K562 (cell line): ENCODE results near the gene DBT. TPM values are rescaled to one million over a fixed set of nuclear protein-coding genes. Genes with fewer than 3 reads are reported as not detected.

ENCODE experiments used
- ATAC-seq: fragments of 200-7000 bp; cut with Tn5 transposase; 3 replicates; pipeline ENCODE4 v1.9.1; 2020; ENCODE audit warnings: moderate library complexity
- BruUV-seq: library from RNA; stranded (reverse); fragments of 400-500 nt; replicated peaks from 2 replicates; lab custom pipeline; 2021; lab: Mats Ljungman, UMichigan
- CTCF ChIA-PET: fragments of 300-600 bp; formaldehyde crosslinking; extraction: SDS; loops from one replicate; lab custom pipeline; 2021; ENCODE audit warnings: low intra/inter-chr PET ratio; lab: Yijun Ruan, JAX
- POLR2A ChIA-PET: fragments of 300-600, 350-650 bp; sonication (Branson Sonifier 250); formaldehyde crosslinking; extraction: SDS; loops from one replicate; lab custom pipeline; 2021; ENCODE audit warnings: antibody characterized with exemption, inconsistent platforms; lab: Yijun Ruan, JAX
- DNase-seq, 4 experiments: peaks; one replicate each; pipeline versions ENCODE4 v3.0.0 to v3.0.0-alpha.2; 2011 to 2018; ENCODE audit warnings: low spot score in 3 of 4, mixed read lengths in 3 of 4; ENCODE audit errors: extremely low read depth in 1 of 4
- FAIRE-seq: peaks from 2 replicates; lab custom pipeline; 2011; peaks lifted over from hg19 to GRCh38; lab: Jason Lieb, UNC
- H2AFZ ChIP-seq: 2 replicates; pipeline ENCODE4 v1.6.0; 2011; ENCODE audit warnings: low read depth, low read length, control low read depth, inconsistent platforms
- H3K27ac ChIP-seq: fragments of 200-600 bp; 3 replicates; pipeline ENCODE4 v1.8.0; 2011; ENCODE audit warnings: low read depth, mild to moderate bottlenecking, control low read depth, inconsistent platforms, low read length, moderate library complexity, mixed read lengths; ENCODE audit errors: extremely low read depth
- H3K27me3 ChIP-seq, 2 experiments: fragments of 300-600 bp in 1 of 2; 2 replicates in 1 of 2; 3 replicates in 1 of 2; pipeline versions ENCODE4 v1.6.0 to v1.8.0; 2011; ENCODE audit warnings: inconsistent platforms in 2 of 2, low read length in 2 of 2, mild to moderate bottlenecking in 1 of 2, mixed read lengths in 1 of 2, moderate library complexity in 1 of 2; ENCODE audit not compliant: control insufficient read depth in 2 of 2, insufficient read depth in 2 of 2
- H3K36me3 ChIP-seq: fragments of 300-600 bp; 3 replicates; pipeline ENCODE4 v1.8.0; 2011; ENCODE audit warnings: mild to moderate bottlenecking, low read length, inconsistent platforms; ENCODE audit not compliant: control insufficient read depth, insufficient read depth
- H3K4me1 ChIP-seq, 2 experiments: fragments of 200-600 bp in 1 of 2; replicated peaks in 1 of 2; 2 replicates in 1 of 2; 3 replicates in 1 of 2; pipeline versions ENCODE4 v1.5.1 to v1.8.0; 2011; ENCODE audit warnings: inconsistent platforms in 2 of 2, low read length in 2 of 2, mild to moderate bottlenecking in 1 of 2, mixed read lengths in 1 of 2, moderate library complexity in 1 of 2; ENCODE audit not compliant: control insufficient read depth in 2 of 2, insufficient read depth in 2 of 2
- H3K4me2 ChIP-seq: 2 replicates; pipeline ENCODE4 v1.6.1; 2011; ENCODE audit warnings: low read length, control low read depth, inconsistent platforms, mixed read lengths; ENCODE audit not compliant: insufficient read depth
- H3K4me3 ChIP-seq: fragments of 200-600 bp; sonication (generic), shearing (Covaris generic); 2 replicates; pipeline ENCODE4 v1.5.1; 2016; ENCODE audit warnings: control low read depth, inconsistent platforms
- H3K79me2 ChIP-seq: fragments of 200-600 bp; 3 replicates; pipeline ENCODE4 v1.8.0; 2011; ENCODE audit warnings: low read length, inconsistent platforms; ENCODE audit not compliant: control insufficient read depth, insufficient read depth
- H3K9ac ChIP-seq, 2 experiments: 2 replicates each; pipeline versions ENCODE4 v1.6.0 to v1.6.1; 2011; ENCODE audit warnings: low read depth in 2 of 2, low read length in 2 of 2, control low read depth in 1 of 2, inconsistent platforms in 1 of 2, mild to moderate bottlenecking in 1 of 2, mixed read lengths in 1 of 2; ENCODE audit not compliant: insufficient read depth in 1 of 2
- H3K9me1 ChIP-seq: one replicate; pipeline ENCODE4 v1.6.0; 2011; ENCODE audit warnings: inconsistent platforms, mild to moderate bottlenecking, low read length, moderate library complexity; ENCODE audit not compliant: control insufficient read depth, insufficient read depth
- H3K9me3 ChIP-seq: replicated peaks from 2 replicates; pipeline ENCODE4 v1.5.1; 2011; ENCODE audit warnings: low read depth, low read length, inconsistent platforms; ENCODE audit not compliant: control insufficient read depth, insufficient read depth
- H4K20me1 ChIP-seq: replicated peaks from 2 replicates; pipeline ENCODE4 v1.6.1; 2011; ENCODE audit warnings: low read length, inconsistent platforms, mixed read lengths; ENCODE audit not compliant: control insufficient read depth, insufficient read depth
- CHD1 ChIP-seq: fragments of 200-600 bp; sonication (generic); IDR thresholded peaks from one replicate; pipeline ENCODE4 v1.6.1; 2012; ENCODE audit warnings: mild to moderate bottlenecking, moderate library complexity, low read length, inconsistent platforms
- CHD2 ChIP-seq: IDR thresholded peaks from 2 replicates; pipeline ENCODE4 v1.6.1; 2011; ENCODE audit warnings: low read depth, low read length
- ETV6 ChIP-seq, 3 experiments: fragments of 150-350 bp in 1 of 3; sonication (generic) in 1 of 3; formaldehyde crosslinking in 1 of 3; IDR thresholded peaks; 2 replicates each; pipeline versions ENCODE4 v1.6.1 to v1.8.0; 2014 to 2022; ENCODE audit warnings: borderline replicate concordance in 2 of 3, low read depth in 2 of 3, antibody characterized with exemption in 1 of 3, low read length in 1 of 3, mild to moderate bottlenecking in 1 of 3, missing genetic modification reagents in 1 of 3
- EWSR1 ChIP-seq: fragments of 450-650 bp; IDR thresholded peaks from 2 replicates; pipeline ENCODE4 v1.6.1; 2018; ENCODE audit warnings: borderline replicate concordance, mild to moderate bottlenecking, low read depth, moderate library complexity; ENCODE audit not compliant: partially characterized antibody
- FOSL1 ChIP-seq: fragments of 200-800 bp; sonication (Bioruptor generic); conservative IDR thresholded peaks from 2 replicates; pipeline ENCODE4 v1.6.1; 2016; ENCODE audit warnings: missing genetic modification characterization, missing compliant biosample characterization
- FOXP1 ChIP-seq: sonication (generic); formaldehyde crosslinking; IDR thresholded peaks from 2 replicates; pipeline ENCODE4 v1.8.0; 2022; ENCODE audit warnings: mild to moderate bottlenecking, missing genetic modification reagents
- HDAC1 ChIP-seq, 2 experiments: fragments of 450-650 bp; IDR thresholded peaks; 2 replicates each; pipeline ENCODE4 v1.6.1; 2016 to 2017; ENCODE audit warnings: inconsistent platforms in 1 of 2, mild to moderate bottlenecking in 1 of 2, moderate library complexity in 1 of 2
- HDGF ChIP-seq: fragments of 450-650 bp; IDR thresholded peaks from 2 replicates; pipeline ENCODE4 v1.6.1; 2016
- MTA2 ChIP-seq: fragments of 450-650 bp; IDR thresholded peaks from 2 replicates; pipeline ENCODE4 v1.6.1; 2016; ENCODE audit warnings: low read depth
- PTRF ChIP-seq: fragments of 450-650 bp; IDR thresholded peaks from 2 replicates; pipeline ENCODE4 v1.6.1; 2016; ENCODE audit warnings: mild to moderate bottlenecking, missing genetic modification characterization, missing compliant biosample characterization
- SMARCE1 ChIP-seq: fragments of 450-650 bp; IDR thresholded peaks from 2 replicates; pipeline ENCODE4 v1.7.1; 2016; ENCODE audit warnings: mild to moderate bottlenecking
- SPI1 ChIP-seq: IDR thresholded peaks from 2 replicates; pipeline ENCODE4 v1.6.1; 2011; ENCODE audit warnings: low read depth, low read length, control low read depth, borderline replicate concordance
- XRCC4 ChIP-seq: IDR thresholded peaks from one replicate; pipeline ENCODE4 v1.6.1; 2011; ENCODE audit not compliant: insufficient read depth, insufficient read length; ENCODE audit errors: extremely low read depth
- YBX1 ChIP-seq: fragments of 450-650 bp; IDR thresholded peaks from 2 replicates; pipeline ENCODE4 v1.7.1; 2016; ENCODE audit warnings: mild to moderate bottlenecking
- ZC3H4 ChIP-seq: sonication (generic); formaldehyde crosslinking; IDR thresholded peaks from 2 replicates; pipeline ENCODE4 v1.9.0; 2021; ENCODE audit warnings: missing genetic modification reagents, borderline replicate concordance
- ZNF143 ChIP-seq: sonication (generic); formaldehyde crosslinking; IDR thresholded peaks from 2 replicates; pipeline ENCODE4 v1.9.0; 2022; ENCODE audit warnings: mild to moderate bottlenecking, missing genetic modification reagents
- ZNF324 ChIP-seq: fragments of 250-450 bp; sonication (Bioruptor Pico); IDR thresholded peaks from 2 replicates; pipeline ENCODE4 v1.4.0; 2020; ENCODE audit warnings: mild to moderate bottlenecking
- ZNF436 ChIP-seq: fragments of 250-450, 450-650 bp; sonication (Bioruptor Pico); formaldehyde crosslinking; IDR thresholded peaks from 2 replicates; pipeline ENCODE4 v1.7.0; 2020; ENCODE audit warnings: mild to moderate bottlenecking
- WGBS: fragments of 100-300 bp; shearing (Covaris generic); methylation state at CpG from one replicate; pipeline ENCODE4 v1.1.6; 2016; ENCODE audit warnings: low coverage, mixed read lengths; ENCODE audit not compliant: insufficient coverage; ENCODE audit errors: missing lambda C conversion rate; 5-methylcytosine and 5-hydroxymethylcytosine counted together
- in situ Hi-C: fragments of 300-500 bp; cut with MboI; formaldehyde crosslinking; loops from 4 replicates; pipeline ENCODE4 v1.15.0; 2018; ENCODE audit warnings: inconsistent platforms, mixed read lengths
- intact Hi-C: fragments of 100-400 bp; cut with micrococcal nuclease; formaldehyde crosslinking; loops from 2 replicates; pipeline ENCODE4 v1.14.2; 2022
- polyA plus RNA-seq, 8 experiments: library from polyadenylated mRNA; depleted of rRNA in 4 of 8; stranded (reverse) in 5 of 8; unstranded in 3 of 8; fragments of >200 nt; fragmentation: Nextera tagmentation in 2 of 8; fragmentation: Illumina TruSeq in 1 of 8; extraction: Ambion mirVana in 2 of 8; extraction: Trizol in 1 of 8; gene quantifications; 2 replicates each; pipeline versions ENCODE4 v1.2.1 to v1.2.3, GENCODE V29; 2011 to 2014; ENCODE audit warnings: inconsistent platforms in 1 of 8, missing spikeins in 1 of 8
- total RNA-seq, 7 experiments: library from RNA; depleted of rRNA in 6 of 7; stranded (reverse); fragments of >200 nt in 6 of 7; fragmentation: Illumina TruSeq in 2 of 7; extraction: Trizol in 2 of 7; gene quantifications; 2 replicates each; pipeline versions ENCODE4 v1.2.1 to v1.2.3, GENCODE V29; 2011 to 2021; ENCODE audit warnings: low replicate concordance in 1 of 7
- TF ChIP-seq, protein P1 (sequence below): sonication (generic); formaldehyde crosslinking; IDR thresholded peaks from 2 replicates; pipeline ENCODE4 v1.8.1; 2023; ENCODE audit warnings: mild to moderate bottlenecking, missing genetic modification reagents
- TF ChIP-seq, protein P2 (sequence below): sonication (generic); formaldehyde crosslinking; IDR thresholded peaks from 2 replicates; pipeline ENCODE4 v1.9.0; 2022; ENCODE audit warnings: mild to moderate bottlenecking, missing genetic modification reagents

The DBT gene
- total and polyA plus RNA-seq, 9 of the 15 experiments (the other 6 are each of a cell fraction or from before 2014, with no cell fraction given), result 2.7 to 13.5 (median 7.3) TPM

DNA sequence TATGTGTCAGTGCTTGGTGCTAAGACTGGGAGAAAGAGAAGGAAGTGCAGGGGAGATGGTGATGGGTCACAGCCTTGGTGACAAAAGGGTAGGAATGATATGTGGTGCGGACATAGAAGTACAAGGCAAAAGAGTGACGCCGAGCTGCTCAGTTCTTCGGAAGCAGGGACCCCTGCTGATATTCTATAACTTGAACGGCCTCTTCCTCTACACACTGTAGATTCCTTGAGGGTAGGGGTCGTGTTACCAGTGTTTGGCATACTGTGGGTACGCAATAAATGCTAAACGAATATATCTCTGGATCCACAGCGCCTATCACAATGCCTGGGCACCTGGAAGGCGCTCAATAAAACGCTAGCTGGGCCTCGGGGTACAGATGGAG lies 488 bp downstream of the DBT start:
- Histone ChIP-seq H3K79me2 (peaks cover 49% of the 10 kb centered on the region), H3K9me3 (no peaks in the 10 kb centered on the region), H3K4me2 (peak overlapping the region; percentile 98), H3K4me1 (peaks cover 4 to 21% of the 10 kb centered on the region in 2 experiments; a peak in 4 of 5 replicates), H3K4me3 (peak overlapping the region; percentile 68), H3K9me1 (no peaks in the 10 kb centered on the region), H3K27ac (peak overlapping the region; percentile 83), H2AFZ (peak overlapping the region; percentile 90), H3K36me3 (peaks cover 7% of the 10 kb centered on the region), H4K20me1 (no peaks in the 10 kb centered on the region), H3K9ac (peak overlapping the region; percentile 89 to 99), H3K27me3 (no peaks in the 10 kb centered on the region)
- ATAC-seq (peak; percentile 31), DNase-seq (peak; percentile 11 to 37 (median 17)), FAIRE-seq (no peak)
- under 1% methylated on average over 12 of the region's 12 CpGs for WGBS
- POLR2A ChIA-PET, result interaction anchor here (0.7 to 3.5 kb wide), 11 partner anchors 10 to 211 kb away, joined by 3 to 25 read pairs (median 3); a partner anchor contains a TSS
- intact Hi-C loops (loop anchor here (5.0 to 10.0 kb wide), 2 partner anchors 106 to 117 kb away; partner anchors contain the start of genes CDC14A, SASS6 and TRMT13), in situ Hi-C loops (no loop called here)
- CTCF ChIA-PET, result no interaction called here
- BruUV-seq, result TSS peak; percentile 81
- no peak for TF ChIP-seq ZNF324
- TF ChIP-seq, protein P1, sequence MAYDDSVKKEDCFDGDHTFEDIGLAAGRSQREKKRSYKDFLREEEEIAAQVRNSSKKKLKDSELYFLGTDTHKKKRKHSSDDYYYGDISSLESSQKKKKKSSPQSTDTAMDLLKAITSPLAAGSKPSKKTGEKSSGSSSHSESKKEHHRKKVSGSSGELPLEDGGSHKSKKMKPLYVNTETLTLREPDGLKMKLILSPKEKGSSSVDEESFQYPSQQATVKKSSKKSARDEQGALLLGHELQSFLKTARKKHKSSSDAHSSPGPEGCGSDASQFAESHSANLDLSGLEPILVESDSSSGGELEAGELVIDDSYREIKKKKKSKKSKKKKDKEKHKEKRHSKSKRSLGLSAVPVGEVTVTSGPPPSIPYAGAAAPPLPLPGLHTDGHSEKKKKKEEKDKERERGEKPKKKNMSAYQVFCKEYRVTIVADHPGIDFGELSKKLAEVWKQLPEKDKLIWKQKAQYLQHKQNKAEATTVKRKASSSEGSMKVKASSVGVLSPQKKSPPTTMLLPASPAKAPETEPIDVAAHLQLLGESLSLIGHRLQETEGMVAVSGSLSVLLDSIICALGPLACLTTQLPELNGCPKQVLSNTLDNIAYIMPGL, result 0 out of 2 replicates have a peak, but pooled peaks have one; percentile 50
- no peak for TF ChIP-seq CHD2
- peak; percentile 32 for TF ChIP-seq CHD1
- peak; percentile 81; the same call in 1 of the 2 replicates for TF ChIP-seq FOXP1
- no peak for TF ChIP-seq HDAC1 (IDR thresholded peaks at IDR 0.05)
- peak; percentile 25; the same call in 1 of the 2 replicates for TF ChIP-seq ZC3H4 (CRISPR knock-in tag)
- TF ChIP-seq YBX1, result no peak
- no peak for TF ChIP-seq XRCC4
- no peak for TF ChIP-seq PTRF (tag)
- peak; percentile 19; the same call in 1 of the 2 replicates for TF ChIP-seq SPI1
- TF ChIP-seq ZNF436 (CRISPR knock-in tag), result no peak
- TF ChIP-seq HDGF, result peak; percentile 33; the same call in 1 of the 2 replicates
- TF ChIP-seq EWSR1, result no peak
- TF ChIP-seq, protein P2, sequence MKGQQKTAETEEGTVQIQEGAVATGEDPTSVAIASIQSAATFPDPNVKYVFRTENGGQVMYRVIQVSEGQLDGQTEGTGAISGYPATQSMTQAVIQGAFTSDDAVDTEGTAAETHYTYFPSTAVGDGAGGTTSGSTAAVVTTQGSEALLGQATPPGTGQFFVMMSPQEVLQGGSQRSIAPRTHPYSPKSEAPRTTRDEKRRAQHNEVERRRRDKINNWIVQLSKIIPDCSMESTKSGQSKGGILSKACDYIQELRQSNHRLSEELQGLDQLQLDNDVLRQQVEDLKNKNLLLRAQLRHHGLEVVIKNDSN (CRISPR knock-in tag), result 0 out of 2 replicates have a peak, but pooled peaks have one; percentile 16
- no peak for TF ChIP-seq MTA2
- TF ChIP-seq ZNF143 (CRISPR knock-in tag), result 0 out of 2 replicates have a peak, but pooled peaks have one; percentile 27
- 0 out of 2 replicates have a peak, but pooled peaks have one; percentile 10 for TF ChIP-seq FOSL1 (tag)
- TF ChIP-seq ETV6 (IDR thresholded peaks at IDR 0.05; ENCODE audit: borderline replicate concordance in 1 of 2, low read depth in 2 of 2, low read length in 1 of 2), result 0 out of 4 replicates have a peak, but pooled peaks of 1 of the 2 experiments have one; percentile 12
- TF ChIP-seq ETV6 (CRISPR knock-in tag; IDR thresholded peaks at IDR 0.05; ENCODE audit: borderline replicate concordance), result no peak
- TF ChIP-seq SMARCE1, result 0 out of 2 replicates have a peak, but pooled peaks have one; percentile 6
